ENCODE measurements around the gene TRAF1.

Gene TRAF1

GRCh38 chr9:120876842-120877240, 49.8 kb downstream of the TRAF1 start, which contains the start of gene PHF19:
Gene PHF19, minus strand, starts transcription at chr9:120877188. Its CDS starts 2,447 bp downstream, at chr9:120874741.
- DNase-seq (ENCODE audit: low read depth, low spot score), result no peak
- peak within 1 kb of the TSS; percentile 99 for H3K4me3 ChIP-seq (ENCODE audit: low read length)

GRCh38 chr9:120875954-120876841, 50.4 kb downstream of the TRAF1 start:
- DNase-seq (ENCODE audit: low read depth, low spot score), result peak; percentile 87
- peak overlapping the region; percentile 99 for H3K4me3 ChIP-seq (ENCODE audit: low read length)

GRCh38 chr9:120875643-120875953, 51.0 kb downstream of the TRAF1 start:
- no peak for DNase-seq (ENCODE audit: low read depth, low spot score)
- H3K4me3 ChIP-seq (ENCODE audit: low read length), result peak overlapping the region; percentile 99

DNA sequence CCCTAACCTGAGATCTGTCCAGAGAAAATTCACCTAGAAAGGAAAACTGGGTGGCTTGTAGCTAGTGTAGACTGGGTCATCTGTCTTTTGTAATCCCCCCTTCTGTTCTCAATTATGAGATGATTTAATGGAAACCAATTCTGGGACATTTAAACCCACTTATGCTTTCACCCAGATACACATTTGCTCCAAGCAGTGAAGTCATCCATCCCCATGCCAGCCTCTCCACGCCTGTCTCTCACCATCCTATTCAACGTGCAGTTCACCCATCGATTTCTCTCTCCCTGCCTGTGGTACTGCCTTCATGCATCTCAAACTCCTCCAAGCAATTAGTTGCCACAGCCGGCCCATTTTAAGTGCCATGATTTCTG, 51.4 kb downstream of the TRAF1 start:
- peak overlapping the region; percentile 99 for H3K4me3 ChIP-seq (ENCODE audit: low read length)
- DNase-seq (ENCODE audit: low read depth, low spot score), result no peak

- DNase-seq (ENCODE audit: low read depth, low spot score), result no peak
These were observed 52.1 kb downstream of the TRAF1 start for GRCh38 chr9:120874226-120875194.

DNA sequence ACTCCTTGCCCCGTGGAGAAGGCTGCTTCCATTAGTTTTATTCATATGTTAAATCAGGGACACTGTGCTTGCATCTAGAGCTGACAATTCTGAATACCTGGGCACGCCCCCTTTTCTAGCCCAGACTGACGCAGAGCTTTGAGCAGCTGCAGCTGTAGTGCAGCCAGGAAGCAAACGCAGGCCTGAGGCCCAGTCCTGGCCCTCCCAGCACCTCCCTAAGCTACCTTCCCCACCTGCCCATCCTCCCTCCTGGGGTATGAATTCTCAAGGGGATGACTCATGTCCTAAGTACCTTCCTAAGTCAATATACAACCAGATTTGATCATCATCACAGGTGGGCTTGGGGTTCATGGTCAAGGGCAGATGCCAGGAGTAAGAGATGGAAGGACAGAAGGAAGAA, 53.1 kb downstream of the TRAF1 start:
- H3K4me3 ChIP-seq (ENCODE audit: low read length), result no peak overlapping the region

More at GRCh38 chr9:120874226-120875194, 52.1 kb downstream of the TRAF1 start:
- no peak overlapping the region for H3K4me3 ChIP-seq (ENCODE audit: low read length)

GRCh38 chr9:120872791-120873502, 53.6 kb downstream of the TRAF1 start:
- no peak for DNase-seq (ENCODE audit: low read depth, low spot score)
- H3K4me3 ChIP-seq (ENCODE audit: low read length), result no peak overlapping the region

More for the DNA sequence above, 53.1 kb downstream of the TRAF1 start:
- DNase-seq (ENCODE audit: low read depth, low spot score), result no peak

GRCh38 chr9:120870206-120870605, 56.4 kb downstream of the TRAF1 start:
- DNase-seq (ENCODE audit: low read depth, low spot score), result no peak
- no peak overlapping the region for H3K4me3 ChIP-seq (ENCODE audit: low read length)

- H3K4me3 ChIP-seq (ENCODE audit: low read length), result no peak overlapping the region
- DNase-seq (ENCODE audit: low read depth, low spot score), result no peak
These were observed 56.9 kb downstream of the TRAF1 start for GRCh38 chr9:120869726-120870125.

GRCh38 chr9:120869360-120869687, 57.3 kb downstream of the TRAF1 start:
- H3K4me3 ChIP-seq (ENCODE audit: low read length), result peak overlapping the region; percentile 32
- DNase-seq (ENCODE audit: low read depth, low spot score), result no peak

DNA sequence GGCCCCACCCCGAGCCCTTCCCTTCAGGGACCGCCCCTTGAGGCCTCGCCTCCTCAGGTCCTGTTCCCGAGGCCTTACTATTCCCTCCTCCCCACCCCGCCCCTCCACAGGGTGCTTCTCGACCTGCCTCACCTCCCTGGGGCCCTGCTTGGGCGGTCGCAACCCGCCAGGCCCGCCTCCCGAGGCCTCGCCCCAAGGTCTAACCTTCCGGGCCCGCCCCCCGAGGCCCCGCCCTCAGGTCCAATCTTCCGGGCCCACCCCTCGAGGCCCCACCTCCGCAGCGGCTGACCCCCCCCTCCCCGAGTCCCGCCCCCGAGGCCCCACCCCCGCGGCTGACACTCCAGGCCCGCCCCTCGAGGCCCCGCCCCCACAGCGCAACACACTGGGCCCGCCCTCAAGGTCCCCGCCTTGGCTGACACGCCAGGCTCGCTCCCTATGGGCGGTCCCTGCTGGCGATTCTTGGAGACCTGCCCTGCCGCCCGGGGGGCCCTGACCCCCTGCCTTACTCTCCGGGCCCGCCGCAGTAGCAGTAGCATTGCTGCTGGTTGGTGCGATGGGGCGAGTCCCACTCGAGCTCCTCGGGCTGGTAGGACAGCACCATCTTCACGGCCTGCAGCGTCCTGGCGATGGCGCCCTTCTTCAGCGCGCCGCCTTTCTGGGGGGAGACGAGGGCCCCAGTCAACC, 57.8 kb downstream of the TRAF1 start:
- H3K4me3 ChIP-seq (ENCODE audit: low read length), result peak overlapping the region; percentile 41
- DNase-seq (ENCODE audit: low read depth, low spot score), result peak; percentile 93

- DNase-seq (ENCODE audit: low read depth, low spot score), result no peak
- H3K4me3 ChIP-seq (ENCODE audit: low read length), result peak overlapping the region; percentile 41
These were observed 58.3 kb downstream of the TRAF1 start for GRCh38 chr9:120868339-120868675.

GRCh38 chr9:120867676-120868338, 58.8 kb downstream of the TRAF1 start:
- DNase-seq (ENCODE audit: low read depth, low spot score), result no peak
- H3K4me3 ChIP-seq (ENCODE audit: low read length), result peak overlapping the region; percentile 41

- DNase-seq (ENCODE audit: low read depth, low spot score), result no peak
- H3K4me3 ChIP-seq (ENCODE audit: low read length), result no peak overlapping the region
These were observed 59.9 kb downstream of the TRAF1 start for GRCh38 chr9:120866651-120867050.

DNA sequence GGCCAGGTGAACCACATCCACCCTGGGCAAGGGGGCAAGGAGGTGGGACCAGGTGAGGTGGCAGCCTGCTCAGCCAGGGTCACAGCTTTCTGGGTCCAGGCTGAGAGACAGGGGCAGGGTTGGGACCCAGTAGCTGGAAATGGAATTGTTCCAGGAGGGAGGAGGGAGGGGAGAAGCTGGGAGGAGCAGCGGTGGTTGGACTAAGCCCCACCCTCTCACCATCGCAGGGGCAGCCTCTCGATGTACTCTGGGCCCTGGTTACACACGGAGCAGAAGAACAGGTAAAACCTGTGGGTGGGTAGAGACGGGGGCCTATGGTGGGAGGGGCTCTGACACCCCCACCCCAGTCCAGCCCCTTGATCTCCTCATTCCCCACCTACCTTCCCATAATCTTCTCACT, 60.8 kb downstream of the TRAF1 start:
- DNase-seq (ENCODE audit: low read depth, low spot score), result no peak
- no peak overlapping the region for H3K4me3 ChIP-seq (ENCODE audit: low read length)

GRCh38 chr9:120865176-120865575, 61.4 kb downstream of the TRAF1 start:
- no peak overlapping the region for H3K4me3 ChIP-seq (ENCODE audit: low read length)
- DNase-seq (ENCODE audit: low read depth, low spot score), result no peak

DNA sequence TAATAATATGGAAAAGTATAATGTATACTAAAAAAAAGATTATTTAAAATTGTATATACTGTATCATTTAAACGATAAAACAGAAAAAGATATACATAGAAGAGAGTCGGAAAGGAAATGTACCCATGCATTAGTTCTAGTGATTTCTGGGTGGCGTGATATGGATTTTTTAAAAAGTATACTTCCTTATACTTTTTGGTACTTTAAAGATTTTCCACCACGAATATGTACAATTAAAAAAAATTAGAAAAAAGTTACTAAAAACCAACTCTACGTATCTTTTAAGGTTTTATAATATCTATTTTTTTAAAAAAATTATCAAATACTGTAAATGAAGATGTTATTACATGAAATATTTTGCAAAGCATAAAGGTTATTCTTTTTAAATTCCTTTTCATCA, 61.9 kb downstream of the TRAF1 start:
- no peak for DNase-seq (ENCODE audit: low read depth, low spot score)
- no peak overlapping the region for H3K4me3 ChIP-seq (ENCODE audit: low read length)

DNA sequence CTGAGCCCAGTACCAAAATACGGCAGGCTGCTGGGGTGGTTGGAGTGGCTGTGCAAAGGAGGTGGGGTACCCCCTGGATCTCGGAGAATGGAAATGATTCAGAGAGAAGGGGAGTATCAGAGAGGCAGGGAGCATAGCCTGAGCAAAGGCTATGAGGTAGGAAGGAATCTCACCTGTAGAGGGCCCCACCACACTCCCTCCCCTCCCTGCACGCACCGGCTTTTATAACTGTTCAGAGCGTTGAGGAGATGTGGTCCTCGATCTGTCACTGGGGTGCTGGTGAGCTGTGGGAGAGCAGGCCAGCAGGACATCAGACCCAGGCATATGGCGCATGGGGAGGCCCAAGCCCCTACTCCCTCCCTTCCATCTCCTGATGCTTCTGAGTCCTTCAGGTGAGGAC, 62.8 kb downstream of the TRAF1 start:
- no peak for DNase-seq (ENCODE audit: low read depth, low spot score)

DNA sequence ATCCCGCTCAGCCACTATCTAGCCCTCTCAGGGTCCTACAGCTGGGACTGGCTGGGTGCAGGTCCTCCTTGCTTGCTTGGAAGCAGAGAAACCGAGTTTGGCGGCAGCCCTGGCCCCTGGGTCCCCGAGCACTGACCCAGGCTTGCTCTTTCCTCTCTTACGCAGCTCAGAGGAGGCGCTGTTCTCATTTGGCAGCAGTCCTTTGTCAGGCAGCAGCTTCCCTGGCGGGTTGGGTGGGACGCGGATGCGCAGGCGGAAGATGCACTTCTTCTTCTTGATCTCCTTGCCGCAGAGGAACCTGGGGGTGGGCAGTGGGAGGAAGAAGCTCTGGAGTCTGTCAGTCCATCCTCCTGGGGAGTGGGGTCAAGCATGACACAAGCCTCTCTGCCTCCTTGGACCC, 64.1 kb downstream of the TRAF1 start:
- no peak overlapping the region for H3K4me3 ChIP-seq (ENCODE audit: low read length)
- no peak for DNase-seq (ENCODE audit: low read depth, low spot score)

More for the DNA sequence above, 62.8 kb downstream of the TRAF1 start:
- H3K4me3 ChIP-seq (ENCODE audit: low read length), result no peak overlapping the region
